Smooth muscle cell (in vitro differentiated cells): Measurements from ENCODE around the gene TRMT112. TPM values are rescaled to one million over a fixed set of nuclear protein-coding genes. Genes with fewer than 3 reads are reported as not detected.

Experiments
- DNase-seq: peaks from one replicate; lab custom pipeline; 2025; ENCODE audit not compliant: unreplicated experiment; lab: John Stamatoyannopoulos, UW
- H2AFZ ChIP-seq: fragments of 200-600 bp; sonication (generic); 2 replicates; pipeline ENCODE4 v1.6.0; 2016; ENCODE audit warnings: antibody characterized with exemption, low read depth, mild to moderate bottlenecking
- H3F3A ChIP-seq: fragments of 200-600 bp; sonication (generic); 2 replicates; pipeline ENCODE4 v1.6.0; 2017; ENCODE audit warnings: antibody characterized with exemption, low read depth
- H3K27ac ChIP-seq: fragments of 200-600 bp; sonication (generic); 2 replicates; pipeline ENCODE4 v1.5.1; 2016; ENCODE audit warnings: low read depth, mild to moderate bottlenecking
- H3K27me3 ChIP-seq: fragments of 200-600 bp; sonication (generic); 2 replicates; pipeline ENCODE4 v1.6.1; 2016; ENCODE audit warnings: low read depth, mild to moderate bottlenecking
- H3K36me3 ChIP-seq: fragments of 200-600 bp; sonication (generic); 2 replicates; pipeline ENCODE4 v1.5.1; 2016; ENCODE audit warnings: low read depth
- H3K4me1 ChIP-seq: fragments of 200-600 bp; sonication (generic); 2 replicates; pipeline ENCODE4 v1.5.1; 2016; ENCODE audit warnings: low read depth
- H3K4me2 ChIP-seq: fragments of 200-600 bp; sonication (generic); 2 replicates; pipeline ENCODE4 v1.6.0; 2016; ENCODE audit warnings: mild to moderate bottlenecking
- H3K4me3 ChIP-seq: fragments of 200-600 bp; sonication (generic); 2 replicates; pipeline ENCODE4 v1.5.1; 2016; ENCODE audit warnings: mild to moderate bottlenecking
- H3K79me2 ChIP-seq: fragments of 200-600 bp; sonication (generic); 2 replicates; pipeline ENCODE4 v1.6.0; 2016; ENCODE audit warnings: low read depth, mild to moderate bottlenecking
- H3K9ac ChIP-seq: fragments of 200-600 bp; sonication (generic); 2 replicates; pipeline ENCODE4 v1.6.0; 2016; ENCODE audit warnings: low read depth
- H3K9me3 ChIP-seq: fragments of 200-600 bp; sonication (generic); replicated peaks from 2 replicates; pipeline ENCODE4 v1.5.1; 2016; ENCODE audit warnings: low read depth
- H4K20me1 ChIP-seq: fragments of 200-600 bp; sonication (generic); 2 replicates; pipeline ENCODE4 v1.6.0; 2016; ENCODE audit warnings: low read depth
- CTCF ChIP-seq: fragments of 200-600 bp; sonication (generic); IDR thresholded peaks from 2 replicates; pipeline ENCODE4 v1.5.1; 2017; ENCODE audit warnings: borderline replicate concordance, mild to moderate bottlenecking, antibody characterized with exemption; ENCODE audit not compliant: insufficient read depth, poor library complexity, severe bottlenecking
- WGBS: methylation state at CpG from one replicate; pipeline ENCODE4 v1.1.7; 2016; ENCODE audit warnings: low lambda C conversion rate; 5-methylcytosine and 5-hydroxymethylcytosine counted together
- polyA plus RNA-seq: library from polyadenylated mRNA; unstranded; fragments of >200 nt; fragmentation: Nextera tagmentation; extraction: Ambion mirVana; gene quantifications from 2 replicates; pipeline ENCODE4 v1.2.1, GENCODE V29; 2016
- total RNA-seq: library from RNA; depleted of rRNA; stranded (reverse); fragments of >200 nt; gene quantifications from 2 replicates; pipeline ENCODE4 v1.2.3, GENCODE V29; 2014

TRMT112 gene
- total and polyA plus RNA-seq, 2 experiments from 2014 or later: 285 to 327 TPM

- H3K4me1 ChIP-seq: peaks cover 8% of the 10 kb centered on the region
- no peak overlapping the region for H3K9ac ChIP-seq
- no peaks in the 10 kb centered on the region for H4K20me1 ChIP-seq
- H3K36me3 ChIP-seq: no peaks in the 10 kb centered on the region
- no peaks in the 10 kb centered on the region for H3K9me3 ChIP-seq
- WGBS: 97% methylated on average over 7 of the region's 7 CpGs
- H2AFZ ChIP-seq: no peak overlapping the region
- no peak for DNase-seq
- H3K4me2 ChIP-seq: no peak overlapping the region
- no peak for TF ChIP-seq CTCF
- H3K27me3 ChIP-seq: no peaks in the 10 kb centered on the region
- H3F3A ChIP-seq: no peaks in the 10 kb centered on the region
- H3K79me2 ChIP-seq: peaks cover 6% of the 10 kb centered on the region
- no peak overlapping the region for H3K4me3 ChIP-seq
- H3K27ac ChIP-seq: no peak overlapping the region
Observed at GRCh38 chr11:64320556-64320955, 3.2 kb upstream of the TRMT112 start.

- Histone ChIP-seq H2AFZ (no peak overlapping the region), H3K27ac (peak overlapping the region; percentile 22), H3K79me2 (peaks cover 6% of the 10 kb centered on the region), H3K4me3 (peak overlapping the region; percentile 95), H4K20me1 (no peaks in the 10 kb centered on the region), H3K4me2 (peak overlapping the region; percentile 90), H3K36me3 (no peaks in the 10 kb centered on the region), H3F3A (no peaks in the 10 kb centered on the region), H3K4me1 (peaks cover 8% of the 10 kb centered on the region), H3K9ac (peak overlapping the region; percentile 88), H3K27me3 (no peaks in the 10 kb centered on the region), H3K9me3 (no peaks in the 10 kb centered on the region)
- WGBS: 34% methylated on average over 15 of the region's 19 CpGs
- no peak for DNase-seq
- no peak for TF ChIP-seq CTCF
Observed at GRCh38 chr11:64318766-64319761, 1.7 kb upstream of the TRMT112 start.

- H3K79me2 ChIP-seq: peaks cover 6% of the 10 kb centered on the region
Observed at GRCh38 chr11:64317961-64318765, 804 bp upstream of the TRMT112 start, which contains the start of gene PRDX5. Gene PRDX5 (plus strand): TSS chr11:64318121. CDS start chr11:64318216, 95 bp downstream.

More at GRCh38 chr11:64317961-64318765, 804 bp upstream of the TRMT112 start, which contains the start of gene PRDX5:
- TF ChIP-seq CTCF: no peak
- no peaks in the 10 kb centered on the region for H3K9me3 ChIP-seq
- peak; percentile 82 for DNase-seq
- WGBS: under 1% methylated on average over 58 of the region's 61 CpGs
- no peaks in the 10 kb centered on the region for H4K20me1 ChIP-seq
- H3K4me2 ChIP-seq: peak within 1 kb of the TSS; percentile 90
- H2AFZ ChIP-seq: peak within 1 kb of the TSS; percentile 61
- peak within 1 kb of the TSS; percentile 88 for H3K9ac ChIP-seq
- peaks cover 8% of the 10 kb centered on the region for H3K4me1 ChIP-seq
- no peaks in the 10 kb centered on the region for H3K27me3 ChIP-seq
- H3K4me3 ChIP-seq: peak within 1 kb of the TSS; percentile 95
- H3K27ac ChIP-seq: peak within 1 kb of the TSS; percentile 96
- H3K36me3 ChIP-seq: no peaks in the 10 kb centered on the region
- H3F3A ChIP-seq: no peaks in the 10 kb centered on the region
